CD4-positive, alpha-beta T cell treated with Interleukin-2 at 100 ng/mL for 4 hours (primary cell): ENCODE measurements around the gene NSUN4.
"Not testable (repeated sequence)": the region's sequence is repeated elsewhere in the genome, so short reads cannot be mapped to it uniquely, and the experiment has no call there.

Experiments
- DNase-seq: peaks from one replicate; pipeline ENCODE4 v3.0.0-alpha.2; 2020; ENCODE audit warnings: low spot score

The NSUN4 gene

DNA sequence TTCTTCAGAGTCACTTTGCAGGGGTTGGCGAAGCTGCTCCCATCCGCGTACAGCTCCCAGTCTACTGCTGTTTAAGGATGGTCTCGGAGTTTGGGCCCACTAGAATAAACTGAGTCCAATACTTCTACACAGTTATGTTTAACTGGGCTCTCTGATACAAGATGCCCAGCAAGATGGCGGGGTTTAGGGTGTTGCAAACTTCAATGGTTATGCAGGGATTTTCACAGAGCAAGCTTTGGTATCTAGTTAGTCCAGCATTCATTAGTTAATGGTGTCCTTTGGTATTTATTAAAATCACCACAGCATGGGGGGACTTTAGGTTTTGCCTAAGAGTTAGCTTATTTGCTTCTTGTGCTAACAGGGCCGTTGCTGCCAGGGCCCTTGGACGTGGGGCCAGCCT lies 12.4 kb upstream of the NSUN4 start:
- DNase-seq: not testable (repeated sequence)

DNA sequence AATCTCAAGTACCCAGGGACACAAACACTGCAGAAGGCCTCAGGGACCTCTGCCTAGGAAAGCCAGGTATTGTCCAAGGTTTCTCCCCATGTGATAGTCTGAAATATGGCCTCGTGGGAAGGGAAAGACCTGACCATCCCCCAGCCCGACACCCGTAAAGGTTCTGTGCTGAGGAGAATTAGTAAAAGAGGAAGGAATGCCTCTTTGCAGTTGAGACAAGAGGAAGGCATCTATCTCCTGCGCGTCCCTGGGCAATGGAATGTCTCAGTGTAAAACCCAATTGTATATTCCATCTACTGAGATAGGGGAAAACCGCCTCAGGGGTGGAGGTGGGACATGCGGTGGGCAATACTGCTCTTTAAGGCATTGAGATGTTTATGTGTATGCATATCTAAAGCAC lies 10.8 kb upstream of the NSUN4 start:
- DNase-seq: not testable (repeated sequence)

DNA sequence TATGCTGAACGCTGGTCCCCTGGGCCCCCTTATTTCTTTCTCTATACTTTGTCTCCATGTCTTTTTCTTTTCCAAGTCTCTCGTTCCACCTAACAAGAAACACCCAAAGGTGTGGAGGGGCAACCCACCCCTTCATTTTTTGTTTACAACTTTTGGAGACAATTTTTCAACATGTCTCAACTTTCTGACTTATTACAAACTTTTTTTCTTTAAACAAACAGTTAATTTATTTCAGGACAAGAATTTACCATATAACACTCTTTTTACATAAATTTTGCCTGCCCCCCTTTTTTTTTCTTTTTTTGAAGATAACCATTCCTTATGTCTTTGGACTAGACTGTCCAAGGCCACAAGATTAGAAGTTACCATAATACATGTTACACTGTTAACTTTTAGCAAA lies 10.2 kb upstream of the NSUN4 start:
- not testable (repeated sequence) for DNase-seq

DNA sequence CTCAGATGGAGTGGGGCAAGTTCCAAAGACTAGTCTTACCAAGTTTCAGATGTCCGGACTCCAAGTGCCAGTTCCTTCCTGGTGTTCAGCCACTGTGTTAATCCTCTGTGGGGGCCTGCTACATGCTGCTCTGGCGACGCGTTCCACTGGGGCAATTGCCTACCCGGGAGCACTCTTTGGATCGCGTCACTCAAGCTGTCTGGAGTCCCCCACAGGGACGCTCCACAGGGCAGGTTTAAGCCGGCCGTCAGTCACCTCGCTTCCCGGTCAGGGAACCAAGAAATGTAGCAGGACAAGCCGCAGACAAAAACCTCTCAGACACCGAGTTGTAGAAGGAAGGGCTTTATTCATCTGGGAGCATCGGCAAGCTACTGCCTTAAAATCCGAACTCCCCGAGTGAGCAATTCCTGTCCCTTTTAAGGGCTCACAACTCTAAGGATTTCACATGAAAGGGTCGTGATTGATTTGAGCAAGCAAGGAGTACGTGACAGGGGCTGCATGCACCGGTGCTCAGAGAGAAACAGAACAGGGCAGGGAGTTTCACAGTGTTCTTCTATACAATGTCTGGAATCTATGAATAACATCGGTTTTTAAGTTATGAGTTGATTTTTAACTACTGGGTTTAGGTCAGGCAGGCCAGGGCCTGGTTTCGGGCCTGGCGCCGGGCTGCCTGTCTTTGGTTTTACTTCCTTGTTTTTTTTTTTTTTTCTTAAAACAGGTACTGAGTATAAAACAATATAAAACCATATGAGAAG lies 8.6 kb upstream of the NSUN4 start:
- DNase-seq: not testable (repeated sequence)

DNA sequence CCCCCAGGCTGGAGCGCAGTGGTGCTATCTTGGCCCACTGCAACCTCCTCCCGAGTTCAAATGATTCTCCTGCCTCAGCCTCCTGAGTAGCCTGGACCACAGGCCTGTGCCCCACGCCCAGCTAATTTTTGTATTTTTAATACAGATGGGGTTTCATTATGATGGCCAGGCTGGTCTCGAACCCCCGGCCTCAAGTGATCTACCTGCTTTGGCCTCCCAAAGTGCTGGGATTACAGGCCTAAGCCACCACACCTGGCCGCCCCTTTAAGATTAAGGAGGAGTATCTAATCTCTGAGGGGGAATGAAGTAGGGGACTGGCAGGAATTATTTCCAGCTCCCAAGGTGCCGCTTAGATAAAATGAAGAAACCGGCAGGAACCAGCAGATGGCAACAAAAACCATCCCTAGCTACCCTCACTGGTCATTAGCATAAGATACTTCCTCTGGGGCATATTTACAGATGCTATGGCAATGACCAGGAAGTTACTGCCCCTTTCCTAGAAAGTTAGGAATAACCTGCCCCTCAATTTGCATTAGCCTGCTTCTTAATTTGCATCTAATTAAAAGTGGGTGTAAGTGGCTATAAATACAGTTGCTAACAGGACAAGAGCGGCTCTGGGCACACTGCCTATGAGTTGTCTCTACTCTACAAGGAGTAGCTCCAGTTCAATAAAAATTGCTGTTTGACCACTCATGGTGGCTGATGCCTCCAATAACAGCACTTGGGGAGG lies 7.1 kb upstream of the NSUN4 start:
- no peak for DNase-seq

DNA sequence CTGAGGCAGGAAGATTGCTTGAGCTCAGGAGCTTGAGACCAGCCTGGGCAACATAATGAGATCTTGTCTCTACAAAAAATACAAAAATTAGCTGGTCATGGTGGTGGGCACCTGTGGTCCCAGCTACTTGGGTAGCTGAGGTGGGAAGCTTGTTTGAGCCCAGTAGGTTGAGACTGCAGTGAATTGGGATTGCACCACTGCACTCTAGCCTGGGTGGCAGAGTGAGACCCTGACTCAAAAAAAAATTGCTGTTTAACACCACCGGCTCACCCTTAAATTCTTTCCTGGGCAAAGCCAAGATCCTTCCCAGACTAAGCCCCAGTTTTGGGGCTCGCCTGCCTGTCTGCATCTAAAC lies 6.6 kb upstream of the NSUN4 start:
- no peak for DNase-seq

DNA sequence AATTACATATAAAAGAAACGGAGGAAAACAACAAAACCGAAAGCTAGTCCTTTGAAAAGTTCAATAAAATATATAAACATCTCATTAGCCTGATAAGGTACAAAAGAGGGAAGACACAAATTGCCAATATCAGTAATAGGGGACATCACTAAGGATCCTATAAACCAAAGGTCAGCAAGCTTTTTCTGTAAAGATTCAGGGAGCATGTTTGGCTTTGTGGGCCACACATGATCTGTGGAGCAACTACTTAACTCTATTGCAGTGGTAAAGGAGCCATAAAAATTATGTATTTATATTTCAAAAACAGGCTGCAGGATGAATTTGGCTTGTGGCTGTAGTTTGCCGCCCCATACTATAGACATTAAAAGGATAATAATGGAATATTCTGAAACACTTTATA lies 5.5 kb upstream of the NSUN4 start:
- no peak for DNase-seq

DNA sequence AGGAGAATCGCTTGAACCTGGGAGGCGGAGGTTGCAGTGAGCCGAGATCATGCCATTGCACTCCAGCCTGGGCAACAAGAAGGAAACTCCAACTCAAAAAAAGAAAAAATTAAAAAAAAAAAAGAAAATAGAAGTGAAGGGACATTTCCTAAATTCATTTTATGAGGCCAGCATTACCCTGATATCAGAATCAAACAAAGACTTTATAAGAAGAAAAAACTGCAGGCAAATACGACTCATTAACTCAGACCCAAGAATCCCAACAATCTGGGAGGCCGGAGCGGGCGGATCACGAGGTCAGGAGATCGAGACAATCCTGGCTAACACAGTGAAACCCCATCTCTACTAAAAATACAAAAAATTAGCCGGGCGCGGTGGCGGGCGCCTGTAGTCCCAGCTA lies 3.2 kb upstream of the NSUN4 start:
- DNase-seq: not testable (repeated sequence)

DNA sequence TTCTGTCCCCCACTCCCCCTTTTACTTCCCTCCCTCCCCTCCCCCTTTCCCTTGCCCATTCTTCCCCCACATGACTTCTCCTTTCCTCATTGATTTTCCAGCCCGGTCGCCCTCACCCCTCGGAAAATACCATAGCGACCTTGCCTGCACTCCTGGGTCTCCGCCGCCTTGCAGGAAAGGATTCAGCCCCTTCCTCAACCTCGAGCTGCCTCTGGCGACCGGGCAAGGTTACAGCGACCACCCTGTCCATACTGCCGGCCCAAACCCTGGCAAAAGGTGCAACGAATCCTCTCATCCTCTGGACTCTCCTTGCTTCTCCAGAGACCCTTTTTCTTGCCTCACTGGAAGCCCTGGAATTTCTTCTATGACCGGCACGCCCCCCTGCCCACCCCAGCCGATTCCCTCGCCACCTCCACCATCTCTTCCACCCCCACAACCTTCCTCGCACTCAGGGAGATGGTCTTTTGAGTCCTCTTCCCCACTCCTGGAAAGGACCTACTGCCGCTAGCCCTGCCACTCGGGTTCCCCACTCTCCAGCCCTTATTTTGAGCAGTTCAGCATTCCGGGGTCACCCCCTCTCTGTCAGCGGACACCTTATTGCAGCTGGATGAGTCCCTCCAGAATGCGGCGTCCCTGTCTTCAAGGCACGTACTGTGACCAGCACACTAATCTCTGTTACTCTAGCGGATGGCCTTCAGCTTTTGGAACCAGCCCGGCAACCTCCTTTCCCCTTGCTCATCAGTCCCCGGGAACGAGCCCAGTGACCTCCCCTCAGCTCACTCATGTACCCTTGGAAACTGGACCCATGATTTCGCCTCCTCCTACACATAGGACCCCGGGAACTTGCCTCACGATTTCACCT lies 846 bp downstream of the NSUN4 start:
- DNase-seq: no peak

DNA sequence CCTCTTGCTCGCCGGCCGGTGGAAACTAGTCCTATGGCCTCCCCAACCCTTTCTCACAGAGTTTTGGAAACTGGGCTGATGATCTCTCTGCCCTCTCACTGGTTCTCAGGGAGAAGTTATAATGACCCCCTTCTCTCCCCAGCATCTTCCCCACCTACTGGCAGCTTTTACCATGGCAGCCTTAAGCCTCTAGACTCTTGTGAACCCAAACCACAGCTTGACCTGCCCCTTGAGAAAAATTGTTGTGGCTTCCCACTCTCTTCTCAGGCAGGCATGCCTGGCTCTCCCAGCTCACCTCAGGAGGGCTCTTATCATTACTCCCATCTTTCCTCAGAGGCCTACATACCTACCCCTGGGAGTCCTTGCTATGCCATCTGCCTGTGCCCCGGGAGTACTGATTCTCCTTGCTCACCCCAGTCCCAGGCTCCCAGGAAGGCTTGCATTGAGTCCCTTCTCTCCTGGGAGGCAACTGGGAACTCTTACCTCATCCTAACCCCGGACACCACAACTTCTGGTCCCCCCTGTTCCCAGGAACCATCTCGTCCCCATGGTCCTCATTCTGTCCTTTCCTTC lies 1.6 kb downstream of the NSUN4 start:
- DNase-seq: peak; percentile 10

DNA sequence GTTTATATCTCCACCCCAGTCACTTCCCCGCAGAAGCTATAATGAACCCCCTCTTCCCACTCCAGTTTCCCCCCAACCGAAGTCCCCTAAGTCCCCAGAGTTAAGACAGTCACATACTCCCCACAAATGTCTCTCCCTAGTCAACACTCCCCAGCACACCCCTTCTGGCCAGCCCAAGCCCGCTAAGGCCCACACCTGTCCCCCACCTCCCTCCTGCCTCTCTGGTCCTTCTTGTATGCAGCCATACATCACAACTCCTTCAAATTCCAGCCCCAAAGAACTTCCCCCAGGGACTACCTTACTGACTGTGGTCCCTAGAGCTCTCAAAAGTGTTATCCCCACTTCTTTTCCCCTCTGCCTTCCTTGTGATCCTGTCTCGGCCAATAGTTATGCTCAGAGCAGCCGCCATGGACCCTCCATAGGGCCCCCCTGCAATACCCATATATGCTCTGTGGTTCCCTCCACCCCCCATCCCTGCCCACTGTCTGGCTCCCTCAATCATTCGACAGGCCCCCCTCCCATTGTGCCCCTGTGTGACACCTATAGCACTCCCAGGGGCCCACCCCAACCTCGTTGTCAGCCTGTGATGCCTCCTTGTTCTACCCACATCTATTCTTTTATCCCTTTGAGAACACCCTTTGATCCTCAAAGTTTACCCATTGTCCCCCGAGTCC lies 2.2 kb downstream of the NSUN4 start:
- DNase-seq: no peak

DNA sequence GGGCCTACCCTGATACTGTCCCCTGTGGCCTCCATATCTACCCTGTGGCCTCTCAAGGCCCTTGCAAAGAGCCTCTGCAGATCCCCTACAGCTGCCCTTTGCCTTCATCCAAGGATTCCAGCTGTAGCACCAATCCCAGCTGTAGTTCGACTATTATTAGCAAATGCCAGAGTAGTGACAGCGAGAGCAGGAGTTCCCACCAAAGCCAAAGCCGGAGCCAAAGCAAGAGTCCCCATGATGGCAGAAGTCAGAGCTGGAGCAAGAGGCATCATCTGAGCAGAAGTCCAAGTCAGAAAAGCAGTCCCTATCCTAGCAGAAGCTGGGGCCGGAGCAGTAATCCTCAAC lies 2.7 kb downstream of the NSUN4 start:
- no peak for DNase-seq

DNA sequence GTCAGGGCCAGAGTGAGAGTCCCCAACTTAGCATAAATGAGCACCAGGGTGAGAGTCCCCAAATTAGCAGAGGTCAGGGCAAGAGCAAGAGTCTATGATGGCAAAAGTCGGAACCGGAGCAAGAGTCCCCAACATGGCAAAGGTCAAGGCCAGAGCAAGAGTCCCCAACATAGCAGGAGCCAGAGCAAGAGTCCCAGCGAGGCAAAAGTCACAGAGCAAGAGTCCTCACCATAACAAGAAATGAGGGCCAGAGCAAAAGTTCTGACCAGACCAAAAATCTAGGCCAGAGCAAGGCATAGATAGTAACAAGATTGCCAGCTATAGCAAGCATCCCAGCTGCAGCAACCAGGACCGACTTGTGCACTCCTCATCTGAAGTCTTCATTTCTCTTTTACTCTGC lies 3.1 kb downstream of the NSUN4 start:
- DNase-seq: no peak

DNA sequence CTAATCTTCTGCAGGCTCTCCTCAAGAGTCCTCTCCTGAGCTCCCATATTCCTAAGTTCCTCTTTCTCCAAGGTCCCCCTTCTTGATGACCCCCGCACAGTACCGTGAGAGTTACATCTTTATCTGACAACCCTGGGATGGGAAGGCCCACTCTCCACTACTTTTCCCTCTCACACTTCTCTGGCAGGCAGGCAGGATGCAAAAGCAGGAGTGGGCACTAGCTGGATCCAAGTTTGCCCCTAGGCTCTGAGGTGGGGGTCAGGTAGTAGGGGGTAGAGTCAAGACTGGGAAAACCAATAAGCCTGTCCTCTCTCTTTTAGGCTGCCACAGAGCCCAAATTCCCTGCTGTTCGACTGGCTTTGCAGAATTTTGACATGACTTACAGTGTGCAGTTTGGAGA lies 3.9 kb downstream of the NSUN4 start:
- DNase-seq: no peak

DNA sequence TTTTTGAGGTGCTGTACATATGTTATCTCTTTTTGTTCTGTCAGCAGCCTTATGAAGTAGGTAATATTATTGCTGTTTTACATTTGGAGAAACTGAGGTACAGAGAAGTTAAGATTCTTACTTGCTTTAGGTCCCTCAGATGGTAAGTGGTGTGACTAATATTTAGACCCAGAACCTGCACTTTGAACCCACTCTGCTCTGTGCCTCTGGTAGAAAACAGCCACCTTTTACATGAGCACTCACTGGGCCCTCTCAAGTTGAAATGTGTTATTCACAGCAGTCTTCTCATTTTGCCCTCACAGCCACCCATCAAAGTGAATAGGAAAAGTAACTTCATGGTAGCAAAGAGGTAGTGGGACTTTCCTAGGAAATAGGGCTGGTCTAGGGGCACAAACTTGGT lies 4.7 kb downstream of the NSUN4 start:
- DNase-seq: no peak

DNA sequence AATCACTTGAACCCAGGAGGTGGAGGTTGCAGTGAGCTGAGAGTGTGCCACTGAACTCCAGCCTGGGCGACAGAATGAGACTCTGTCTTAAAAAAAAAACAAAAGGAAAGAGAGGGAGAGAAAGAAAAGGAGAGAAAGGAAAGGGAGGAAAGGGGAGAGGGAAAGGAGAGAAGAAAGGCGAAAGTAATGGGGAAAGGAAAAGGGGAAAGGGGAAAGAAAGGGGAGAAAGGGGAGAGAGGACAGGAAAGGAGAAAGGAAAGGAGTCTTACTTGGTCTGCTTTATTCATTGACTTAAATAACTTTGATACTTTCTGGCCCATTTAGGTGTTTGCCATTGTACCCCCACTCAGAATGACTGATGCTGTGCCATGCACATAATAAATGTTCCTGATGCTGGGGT lies 11.8 kb downstream of the NSUN4 start:
- DNase-seq: no peak

DNA sequence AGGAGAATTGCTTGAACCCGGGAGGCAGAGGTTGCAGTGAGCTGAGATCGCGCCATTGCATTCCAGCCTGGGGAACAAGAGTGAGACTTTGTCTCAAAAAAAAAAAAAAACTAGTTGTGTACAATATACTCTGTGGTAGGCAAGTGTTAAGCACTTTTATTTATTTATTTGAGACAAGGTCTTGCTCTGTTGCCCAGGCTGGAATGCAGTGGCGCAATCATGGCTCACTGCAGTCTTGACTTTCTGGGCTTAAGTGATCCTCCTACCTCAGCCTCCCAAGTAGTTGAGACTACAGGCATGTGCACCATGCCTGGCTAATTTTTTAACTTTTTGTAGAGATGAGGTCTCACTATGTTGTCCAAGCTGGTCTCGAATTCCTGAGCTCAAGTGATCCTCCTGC lies 15.3 kb downstream of the NSUN4 start:
- DNase-seq: not testable (repeated sequence)

DNA sequence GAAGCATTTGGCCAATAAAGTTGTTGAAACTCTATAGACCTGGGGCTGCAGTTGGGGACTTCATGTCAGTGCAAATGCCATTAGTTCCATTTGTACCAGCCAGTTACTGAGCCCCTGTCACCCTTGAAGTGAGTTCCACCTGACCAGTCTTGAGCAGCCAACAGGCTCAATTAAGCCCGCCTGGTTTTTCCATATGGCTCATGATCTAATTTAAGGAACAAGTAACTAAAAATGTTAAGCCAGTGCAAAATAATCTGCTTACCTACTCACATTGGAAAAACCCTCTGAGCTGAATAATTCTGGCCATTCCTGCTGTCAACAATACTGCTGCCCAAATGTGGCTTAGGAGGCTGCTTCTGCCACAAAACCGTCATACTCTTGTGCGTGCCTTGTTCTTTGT lies 21.6 kb downstream of the NSUN4 start:
- DNase-seq: no peak

DNA sequence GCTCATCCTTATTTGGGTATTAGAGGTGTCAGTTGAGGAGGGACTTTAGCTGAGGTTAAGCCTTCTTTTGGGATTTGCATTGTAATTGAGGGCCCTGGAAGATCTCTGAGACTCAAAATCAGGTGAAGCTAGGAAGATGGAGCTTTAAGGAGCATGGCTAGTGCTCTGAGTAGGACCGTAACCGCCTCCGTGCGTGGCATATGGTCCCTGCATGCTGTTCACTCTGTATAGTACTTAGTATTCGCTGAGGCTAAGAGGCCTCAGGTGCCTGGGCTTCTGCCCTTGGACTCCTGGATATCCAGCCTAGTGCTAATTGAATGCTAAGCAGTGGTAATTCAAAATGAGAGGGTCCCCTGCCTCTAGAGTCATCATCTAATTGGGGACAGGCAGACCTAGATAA lies 22.5 kb downstream of the NSUN4 start:
- DNase-seq: no peak

DNA sequence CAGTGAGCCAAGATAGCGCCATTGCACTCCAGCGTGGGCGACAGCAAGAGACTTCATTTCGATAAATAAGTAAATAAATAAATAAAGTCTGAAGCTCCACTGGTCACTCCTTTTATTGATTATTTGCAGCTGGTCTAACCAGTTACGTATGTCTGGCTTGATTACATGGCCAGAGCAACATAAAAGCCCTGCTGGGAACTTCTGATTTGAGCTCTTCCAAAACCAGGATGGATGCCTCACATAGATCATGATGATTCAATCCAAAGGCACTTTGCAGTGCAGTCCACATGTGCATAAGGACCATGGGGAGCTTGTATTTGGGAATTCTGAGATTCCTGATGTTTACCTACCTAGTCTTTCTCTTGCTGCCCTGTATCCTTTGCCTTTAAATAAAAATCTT lies 24.0 kb downstream of the NSUN4 start:
- no peak for DNase-seq

DNA sequence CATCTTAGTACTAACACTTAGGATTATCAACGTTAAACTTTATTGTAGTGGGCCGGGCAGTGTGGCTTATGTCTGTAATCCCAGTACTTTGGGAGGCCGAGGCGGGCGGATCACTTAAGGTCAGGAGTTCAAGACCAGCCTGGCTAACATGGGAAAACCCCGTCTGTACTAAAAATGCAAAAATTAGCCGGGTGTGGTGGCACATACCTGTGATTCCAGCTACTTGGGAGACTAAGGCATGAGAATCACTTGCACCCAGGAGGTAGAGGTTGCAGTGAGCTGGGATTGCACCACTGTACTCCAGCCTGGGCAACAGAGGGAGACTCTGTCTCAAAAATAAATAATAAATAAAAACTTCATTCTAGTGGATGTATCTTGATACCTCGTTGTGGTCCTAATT lies 25.2 kb downstream of the NSUN4 start:
- DNase-seq: not testable (repeated sequence)

DNA sequence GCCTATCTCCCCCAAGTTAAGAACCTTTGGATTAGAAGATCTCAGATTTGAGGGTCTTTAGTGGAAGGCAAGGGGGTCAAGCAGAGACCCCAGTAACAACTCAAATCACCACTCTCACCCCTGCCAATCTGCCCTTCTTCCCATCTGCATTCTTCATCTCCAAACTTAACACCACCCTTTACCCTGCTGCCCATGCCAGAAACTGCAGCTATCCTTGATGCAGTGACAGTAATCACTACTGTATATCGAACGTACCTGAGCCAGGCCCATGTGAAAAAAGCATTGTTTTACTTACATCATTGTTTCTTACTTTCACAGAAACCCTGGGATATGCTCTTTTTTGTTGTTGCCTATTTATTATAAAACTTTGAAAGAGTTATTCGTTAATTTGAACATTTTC lies 26.5 kb downstream of the NSUN4 start:
- no peak for DNase-seq
